AG09309 (cell line): Measurements from ENCODE around the gene NSUN2.

Experiments
- DNase-seq: peaks from one replicate; pipeline ENCODE4 v3.0.0-alpha.2; 2010; ENCODE audit warnings: low read depth
- H3K4me3 ChIP-seq: 2 replicates; pipeline ENCODE4 v1.5.1; 2011; ENCODE audit warnings: mild to moderate bottlenecking, low read depth, low read length, moderate library complexity; ENCODE audit not compliant: control insufficient read depth
- TF ChIP-seq, protein P1 (sequence below): IDR thresholded peaks from 2 replicates; pipeline ENCODE4 v1.5.1; 2011; ENCODE audit warnings: mild to moderate bottlenecking, low read depth, low read length, inconsistent platforms; ENCODE audit not compliant: insufficient read depth, control insufficient read depth; ENCODE audit errors: missing control alignments

The NSUN2 gene

DNA sequence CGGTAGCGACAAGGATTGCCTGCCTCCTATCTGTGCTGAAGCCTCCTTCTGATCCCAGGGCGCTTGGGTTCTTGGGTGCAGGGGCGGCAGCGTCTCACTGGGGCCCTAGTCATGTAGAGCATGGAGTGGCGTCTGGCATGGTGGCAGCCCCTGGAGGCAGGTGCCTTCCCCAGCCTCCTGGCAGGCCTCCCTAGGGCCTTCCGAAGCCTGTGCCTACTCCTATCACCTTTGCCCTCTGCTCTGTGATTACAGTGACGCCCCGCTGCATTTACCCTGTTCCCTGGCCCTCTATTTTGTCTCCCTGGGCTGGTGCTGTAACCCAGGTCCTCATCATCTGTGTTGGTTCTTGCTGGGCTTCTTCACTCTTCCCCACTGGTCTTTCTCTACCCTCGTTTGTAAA is 4.2 kb upstream of the NSUN2 start:
- no peak overlapping the region for H3K4me3 ChIP-seq
- TF ChIP-seq, protein P1, sequence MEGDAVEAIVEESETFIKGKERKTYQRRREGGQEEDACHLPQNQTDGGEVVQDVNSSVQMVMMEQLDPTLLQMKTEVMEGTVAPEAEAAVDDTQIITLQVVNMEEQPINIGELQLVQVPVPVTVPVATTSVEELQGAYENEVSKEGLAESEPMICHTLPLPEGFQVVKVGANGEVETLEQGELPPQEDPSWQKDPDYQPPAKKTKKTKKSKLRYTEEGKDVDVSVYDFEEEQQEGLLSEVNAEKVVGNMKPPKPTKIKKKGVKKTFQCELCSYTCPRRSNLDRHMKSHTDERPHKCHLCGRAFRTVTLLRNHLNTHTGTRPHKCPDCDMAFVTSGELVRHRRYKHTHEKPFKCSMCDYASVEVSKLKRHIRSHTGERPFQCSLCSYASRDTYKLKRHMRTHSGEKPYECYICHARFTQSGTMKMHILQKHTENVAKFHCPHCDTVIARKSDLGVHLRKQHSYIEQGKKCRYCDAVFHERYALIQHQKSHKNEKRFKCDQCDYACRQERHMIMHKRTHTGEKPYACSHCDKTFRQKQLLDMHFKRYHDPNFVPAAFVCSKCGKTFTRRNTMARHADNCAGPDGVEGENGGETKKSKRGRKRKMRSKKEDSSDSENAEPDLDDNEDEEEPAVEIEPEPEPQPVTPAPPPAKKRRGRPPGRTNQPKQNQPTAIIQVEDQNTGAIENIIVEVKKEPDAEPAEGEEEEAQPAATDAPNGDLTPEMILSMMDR, result no peak
- no peak for DNase-seq

DNA sequence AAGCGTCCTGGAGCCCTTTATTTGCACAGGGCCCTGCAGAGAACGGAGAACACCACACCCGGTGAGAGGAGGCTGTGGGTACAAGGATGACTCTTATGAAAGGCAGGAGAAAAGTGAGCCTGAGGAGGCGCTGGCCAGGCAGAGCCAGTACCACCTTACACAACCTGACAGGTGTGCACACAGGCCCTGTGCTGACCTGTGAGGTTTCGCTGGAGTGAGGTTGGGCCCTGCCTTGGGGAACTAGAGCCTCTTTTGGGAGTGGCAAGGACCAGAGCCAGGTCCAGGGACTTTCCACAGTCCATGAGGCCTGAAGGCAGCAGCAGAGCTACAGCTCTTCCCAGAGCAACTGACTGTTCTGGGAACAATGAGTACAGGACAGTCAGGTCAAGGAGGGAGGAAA is 3.4 kb upstream of the NSUN2 start:
- no peak for DNase-seq
- TF ChIP-seq, protein P1, result no peak

DNA sequence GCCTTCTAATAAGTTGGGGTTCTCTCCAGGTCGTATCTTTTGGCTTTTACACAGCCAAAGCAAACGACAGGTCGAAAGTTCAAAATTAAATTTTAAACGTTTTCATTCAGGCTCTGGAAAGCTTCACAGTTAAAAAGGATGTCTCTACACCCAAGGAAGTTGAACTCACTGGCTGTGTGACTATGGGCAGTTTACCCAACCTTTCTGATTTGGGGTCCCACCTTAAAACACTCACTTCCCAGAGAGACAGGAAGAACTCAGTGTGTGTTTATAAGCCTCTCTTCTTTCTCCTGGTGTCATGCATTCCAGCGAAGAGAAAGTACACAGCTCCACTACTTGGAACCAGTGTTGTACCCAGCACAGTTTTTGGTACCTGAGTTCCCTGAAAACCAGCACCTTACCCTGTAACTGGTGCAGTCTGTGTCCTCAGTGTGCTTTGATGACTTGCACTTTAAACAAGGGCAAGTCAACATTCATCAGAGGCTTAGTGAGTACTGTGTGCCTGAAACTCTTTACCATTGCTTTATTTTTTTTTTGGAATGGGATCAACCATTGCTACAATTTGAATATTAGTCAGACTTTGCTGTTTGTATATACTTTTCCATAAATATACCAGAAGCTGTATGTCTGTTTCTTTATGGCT is 2.1 kb upstream of the NSUN2 start:
- TF ChIP-seq, protein P1, result no peak
- no peak for DNase-seq
- H3K4me3 ChIP-seq, result no peak overlapping the region

More for the DNA sequence above, 3.4 kb upstream of the NSUN2 start:
- H3K4me3 ChIP-seq, result no peak overlapping the region

DNA sequence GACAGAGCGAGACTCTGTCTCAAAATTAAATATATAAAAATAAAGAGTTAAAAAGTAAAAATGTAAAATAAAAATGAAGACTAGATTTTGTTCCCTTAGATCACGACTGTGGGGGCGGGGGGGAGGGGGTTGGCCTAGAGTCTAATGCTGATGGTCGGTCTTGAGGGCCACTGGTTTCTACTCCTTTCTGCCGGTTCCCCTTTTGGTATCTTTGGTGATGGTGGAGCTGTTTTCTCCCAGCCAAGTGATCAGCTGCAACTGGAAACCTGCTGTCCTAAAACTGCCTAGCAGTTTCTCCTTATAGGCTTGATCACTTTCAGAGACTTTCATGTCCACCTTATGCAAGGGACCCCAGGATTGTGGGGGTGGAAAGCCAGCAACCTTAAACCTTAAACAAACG is 1.5 kb upstream of the NSUN2 start:
- peak overlapping the region; percentile 95 for H3K4me3 ChIP-seq
- TF ChIP-seq, protein P1, result peak; percentile 3

DNA sequence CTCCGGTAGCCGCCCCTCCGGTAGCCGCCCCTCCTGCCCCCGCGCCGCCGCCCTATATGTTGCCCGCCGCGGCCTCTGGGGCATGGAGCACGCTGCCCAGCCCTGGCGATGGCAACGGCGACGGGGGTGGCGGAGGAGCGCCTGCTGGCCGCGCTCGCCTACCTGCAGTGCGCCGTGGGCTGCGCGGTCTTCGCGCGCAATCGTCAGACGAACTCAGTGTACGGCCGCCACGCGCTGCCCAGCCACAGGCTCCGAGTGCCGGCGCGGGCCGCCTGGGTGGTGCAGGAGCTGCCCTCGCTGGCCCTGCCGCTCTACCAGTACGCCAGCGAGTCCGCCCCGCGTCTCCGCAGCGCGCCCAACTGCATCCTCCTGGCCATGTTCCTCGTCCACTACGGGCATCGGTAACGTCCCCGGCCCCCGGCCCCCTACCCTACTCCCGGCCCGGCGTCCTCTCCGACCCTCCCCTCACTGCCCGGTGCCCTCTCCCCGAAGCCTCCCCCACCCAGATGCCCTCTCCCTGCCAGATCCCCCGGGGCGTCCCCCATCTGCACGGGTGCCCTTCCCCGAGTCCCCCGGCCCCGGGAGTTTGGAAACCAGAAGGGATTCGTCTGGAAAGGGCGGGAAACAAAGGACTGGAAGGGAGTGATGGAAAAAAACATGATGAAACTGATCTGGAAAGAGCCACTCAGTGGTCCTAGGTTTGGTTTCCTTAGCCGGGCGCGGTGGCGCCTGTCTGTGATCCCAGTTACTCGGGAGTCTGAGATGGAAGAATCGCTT is 813 bp upstream of the NSUN2 start:
- TF ChIP-seq, protein P1, result no peak
- H3K4me3 ChIP-seq, result peak overlapping the region; percentile 95
- no peak for DNase-seq

More for the DNA sequence above, 1.5 kb upstream of the NSUN2 start:
- no peak for DNase-seq

DNA sequence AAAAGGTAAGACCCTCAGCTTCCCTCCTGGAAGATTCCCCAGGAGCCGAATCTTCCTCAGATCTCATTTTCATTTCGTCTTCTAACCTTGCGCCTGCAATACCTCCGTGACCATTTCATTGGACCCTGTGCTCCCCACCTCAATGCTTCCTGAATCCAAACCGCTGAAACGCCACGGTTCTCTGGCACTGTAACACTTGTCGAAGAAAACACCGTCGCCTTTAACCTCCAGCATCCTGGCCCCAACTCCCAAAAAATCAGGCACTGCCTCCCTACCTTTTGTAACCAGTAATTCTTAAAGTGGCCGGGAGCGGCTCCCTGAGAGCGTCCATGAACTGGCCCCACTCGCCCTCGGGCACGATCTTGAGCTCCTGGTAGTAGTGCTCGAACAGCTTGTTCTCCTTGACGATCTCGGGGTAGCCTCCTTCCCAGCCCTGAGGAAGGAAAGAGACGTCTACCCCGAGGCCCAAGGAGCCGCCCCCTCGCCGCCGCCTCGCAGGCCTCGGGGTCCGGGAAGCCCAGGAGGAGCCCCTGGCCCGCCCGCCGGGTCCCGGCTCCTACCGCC is 438 bp downstream of the NSUN2 start:
- peak overlapping the region; percentile 74 for H3K4me3 ChIP-seq
- TF ChIP-seq, protein P1, result peak; percentile 13
- DNase-seq, result no peak
